ENCODE results near the gene PLAC8.

GRCh38 chr4:83112678-83113428 lies 1.7 kb downstream of the PLAC8 start:
- TF ChIP-seq EP300 (IDR thresholded peaks at IDR 0.05) = no peak
- no peak for TF ChIP-seq CTCF (IDR thresholded peaks at IDR 0.05)
- TF ChIP-seq POLR2A (IDR thresholded peaks at IDR 0.05) = no peak
- no peak for TF ChIP-seq POLR2AphosphoS5 (IDR thresholded peaks at IDR 0.05)

All from upper lobe of left lung (tissue), 4 donors.